Retinal pigment epithelial cell (primary cell): ENCODE data around the gene ADAMTS15.

Experiments
- DNase-seq: peaks from one replicate; pipeline ENCODE4 v3.0.0-alpha.2; 2010; ENCODE audit warnings: low read depth
- H3K4me3 ChIP-seq: 2 replicates; pipeline ENCODE4 v1.5.1; 2011; ENCODE audit warnings: mild to moderate bottlenecking, low read length, control low read depth, moderate library complexity
- TF ChIP-seq, protein P1 (sequence below): conservative IDR thresholded peaks from 2 replicates; pipeline ENCODE4 v1.5.1; 2011; ENCODE audit warnings: low read depth, low read length, control low read depth, inconsistent platforms

ADAMTS15 gene

GRCh38 chr11:130424613-130425140 is 23.8 kb upstream of the ADAMTS15 start:
- DNase-seq = no peak
- TF ChIP-seq, protein P1, sequence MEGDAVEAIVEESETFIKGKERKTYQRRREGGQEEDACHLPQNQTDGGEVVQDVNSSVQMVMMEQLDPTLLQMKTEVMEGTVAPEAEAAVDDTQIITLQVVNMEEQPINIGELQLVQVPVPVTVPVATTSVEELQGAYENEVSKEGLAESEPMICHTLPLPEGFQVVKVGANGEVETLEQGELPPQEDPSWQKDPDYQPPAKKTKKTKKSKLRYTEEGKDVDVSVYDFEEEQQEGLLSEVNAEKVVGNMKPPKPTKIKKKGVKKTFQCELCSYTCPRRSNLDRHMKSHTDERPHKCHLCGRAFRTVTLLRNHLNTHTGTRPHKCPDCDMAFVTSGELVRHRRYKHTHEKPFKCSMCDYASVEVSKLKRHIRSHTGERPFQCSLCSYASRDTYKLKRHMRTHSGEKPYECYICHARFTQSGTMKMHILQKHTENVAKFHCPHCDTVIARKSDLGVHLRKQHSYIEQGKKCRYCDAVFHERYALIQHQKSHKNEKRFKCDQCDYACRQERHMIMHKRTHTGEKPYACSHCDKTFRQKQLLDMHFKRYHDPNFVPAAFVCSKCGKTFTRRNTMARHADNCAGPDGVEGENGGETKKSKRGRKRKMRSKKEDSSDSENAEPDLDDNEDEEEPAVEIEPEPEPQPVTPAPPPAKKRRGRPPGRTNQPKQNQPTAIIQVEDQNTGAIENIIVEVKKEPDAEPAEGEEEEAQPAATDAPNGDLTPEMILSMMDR = no peak
- no peak overlapping the region for H3K4me3 ChIP-seq

- H3K4me3 ChIP-seq = no peak overlapping the region
- TF ChIP-seq, protein P1 = no peak
- DNase-seq = no peak
These were observed 23.3 kb upstream of the ADAMTS15 start for GRCh38 chr11:130425156-130425555.

- no peak overlapping the region for H3K4me3 ChIP-seq
- no peak for DNase-seq
- TF ChIP-seq, protein P1 = no peak
These were observed 22.1 kb upstream of the ADAMTS15 start for GRCh38 chr11:130426223-130426836.

- TF ChIP-seq, protein P1 = no peak
- no peak overlapping the region for H3K4me3 ChIP-seq
- DNase-seq = no peak
These were observed 21.6 kb upstream of the ADAMTS15 start for GRCh38 chr11:130426837-130427341.

DNA sequence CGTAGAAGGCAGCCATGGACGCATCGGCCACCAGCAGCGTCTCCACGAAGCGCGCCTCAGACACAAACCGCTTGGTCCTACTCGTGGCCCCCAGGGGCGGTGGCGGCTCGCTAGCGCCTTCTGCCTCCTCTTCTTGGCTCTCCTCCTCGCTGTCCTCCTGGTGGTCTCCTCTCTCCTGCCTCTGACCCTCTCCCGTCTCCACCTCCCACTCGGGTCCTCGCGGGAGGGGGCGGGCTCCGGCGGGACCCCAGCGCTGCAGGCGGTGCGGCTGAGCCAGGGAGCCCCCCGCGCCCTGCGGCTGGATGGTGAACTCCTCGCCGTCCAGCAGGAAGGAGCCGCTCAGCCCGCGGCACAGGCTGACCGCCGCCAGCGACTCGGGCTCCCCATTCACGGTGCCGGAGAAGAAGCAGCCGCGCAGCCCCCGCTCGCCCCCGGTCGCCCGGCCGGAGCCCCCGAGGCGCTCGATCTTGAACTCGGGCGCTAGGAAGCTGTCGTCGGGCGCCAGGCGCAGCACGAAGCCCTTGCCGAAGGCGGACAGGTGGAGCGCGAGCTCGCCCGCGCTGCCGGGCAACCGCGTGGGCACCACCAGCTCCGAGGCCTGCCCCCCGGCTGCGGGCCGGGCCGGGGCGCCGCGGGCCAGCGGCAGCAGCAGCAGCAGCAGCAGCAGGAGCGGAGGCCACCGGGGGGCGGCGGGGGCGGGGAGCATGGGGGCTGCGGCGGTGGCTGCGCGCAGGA is 20.7 kb upstream of the ADAMTS15 start:
- TF ChIP-seq, protein P1 = peak; percentile 20
- H3K4me3 ChIP-seq = no peak overlapping the region
- no peak for DNase-seq

- no peak for DNase-seq
- H3K4me3 ChIP-seq = peak within 1 kb of the TSS; percentile 9
- TF ChIP-seq, protein P1 = no peak
These were observed 19.9 kb upstream of the ADAMTS15 start, which contains the start of gene ADAMTS8 for GRCh38 chr11:130428316-130429119. Gene ADAMTS8 (minus strand): TSS chr11:130428609. CDS start chr11:130428286, 323 bp downstream.
